SW480 (cell line): ENCODE measurements around the gene ZNF708.
A peak's percentile ranks its signal among the peaks of the same experiment; 100 is the strongest.
"Not testable (repeated sequence)": the region's sequence is repeated elsewhere in the genome, so short reads cannot be mapped to it uniquely, and the experiment has no call there.

Experiments
- DNase-seq: peaks from one replicate; pipeline ENCODE4 v3.0.0-alpha.2; 2016; ENCODE audit warnings: low spot score

The ZNF708 gene

GRCh38 chr19:21328885-21329605 is at the start of gene ZNF708:
TSS of gene ZNF708 (minus strand) at chr19:21329410. CDS start at chr19:21329212, 198 bp downstream.
- peak; percentile 84 for DNase-seq

- no peak for DNase-seq
Measured at GRCh38 chr19:21362291-21362690, 33.1 kb upstream of the ZNF708 start.

GRCh38 chr19:21358768-21359451 is 29.7 kb upstream of the ZNF708 start, which contains the start of gene ZNF738:
TSS of gene ZNF738 (plus strand) at chr19:21359000. CDS start at chr19:21359141, 141 bp downstream.
- DNase-seq = peak; percentile 68

DNA sequence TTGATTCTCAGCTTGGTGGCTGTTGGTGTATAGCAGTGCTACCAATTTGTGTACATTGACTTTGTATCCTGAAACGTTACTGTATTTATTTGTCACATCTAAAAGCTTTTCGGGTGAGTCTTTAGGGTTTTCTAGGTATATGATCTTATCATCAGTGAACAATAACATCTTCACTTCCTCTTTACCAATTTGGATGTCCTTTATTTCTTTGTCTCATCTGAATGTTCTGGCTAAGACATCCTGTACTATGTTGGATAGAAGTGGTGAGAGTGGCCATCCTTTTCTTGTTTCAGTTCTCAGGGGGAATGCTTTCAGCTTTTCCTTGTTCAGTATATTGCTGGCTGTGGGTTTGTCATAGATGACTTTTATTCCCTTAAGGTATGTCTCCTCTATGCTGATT is 23.6 kb upstream of the ZNF708 start:
- DNase-seq = no peak

GRCh38 chr19:21344841-21345240 is 15.6 kb upstream of the ZNF708 start:
- DNase-seq = not testable (repeated sequence)

- DNase-seq = no peak
Measured at GRCh38 chr19:21335721-21336120, 6.5 kb upstream of the ZNF708 start.

GRCh38 chr19:21328406-21328805 is 804 bp downstream of the ZNF708 start:
- DNase-seq = no peak

DNA sequence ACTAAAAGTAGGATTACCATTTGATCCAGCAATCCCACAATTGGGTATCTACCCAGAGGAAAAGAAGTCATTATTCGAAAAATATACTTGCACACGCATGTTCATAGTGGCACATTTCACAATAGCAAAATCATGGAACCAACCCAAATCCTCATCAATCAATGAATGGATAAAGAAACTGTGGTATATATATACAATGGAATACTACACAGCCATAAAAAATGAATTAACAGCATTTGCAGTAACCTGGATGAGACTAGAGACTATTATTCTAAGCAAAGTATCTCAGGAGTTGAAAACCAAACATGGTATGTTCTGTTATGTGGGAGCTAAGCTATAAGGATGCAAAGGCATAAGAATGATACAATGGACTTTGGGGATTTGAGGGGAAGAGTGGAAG is 3.0 kb downstream of the ZNF708 start:
- DNase-seq = no peak

GRCh38 chr19:21323000-21323399 is 6.2 kb downstream of the ZNF708 start:
- no peak for DNase-seq

GRCh38 chr19:21322528-21322927 is 6.7 kb downstream of the ZNF708 start:
- no peak for DNase-seq

GRCh38 chr19:21321996-21322395 is 7.2 kb downstream of the ZNF708 start:
- DNase-seq = no peak

DNA sequence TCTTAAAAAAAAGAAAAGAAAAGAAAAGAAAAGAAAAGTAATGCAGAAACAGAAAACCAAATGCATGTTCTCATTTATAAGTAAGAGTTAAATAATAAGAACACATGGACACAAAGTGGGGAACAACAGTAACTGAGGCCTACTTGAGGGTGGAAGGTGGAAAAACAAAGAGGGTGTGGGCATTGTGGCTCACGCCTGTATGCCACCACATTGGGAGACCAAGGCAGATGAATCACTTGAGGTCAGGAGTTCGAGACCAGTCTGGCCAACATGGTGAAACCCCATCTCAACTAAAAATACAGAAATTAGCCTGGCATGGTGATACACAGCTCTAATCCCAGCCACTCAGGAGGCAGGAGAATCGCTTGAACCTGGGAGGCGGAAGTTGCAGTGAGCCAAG is 8.1 kb downstream of the ZNF708 start:
- DNase-seq = no peak

GRCh38 chr19:21317821-21318220 is 11.4 kb downstream of the ZNF708 start:
- DNase-seq = no peak

DNA sequence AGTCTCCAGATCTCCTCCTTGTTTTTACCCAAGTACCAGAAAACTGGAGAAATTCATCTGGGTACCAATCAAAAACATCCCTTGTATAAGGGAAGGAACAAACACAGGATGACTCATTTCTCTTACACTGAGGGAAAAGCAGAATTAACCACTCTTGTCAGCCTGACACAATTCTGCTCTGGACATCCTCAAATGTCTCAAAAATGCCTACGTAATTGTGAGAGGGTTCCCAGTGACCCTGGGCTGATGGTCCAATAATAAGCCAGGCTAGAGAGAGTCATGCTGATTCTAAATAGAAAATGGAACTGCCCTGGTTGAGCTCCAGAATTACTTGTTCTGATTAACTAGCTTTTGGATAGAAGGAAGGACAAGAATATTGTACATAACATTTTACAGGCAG is 14.5 kb downstream of the ZNF708 start:
- no peak for DNase-seq

DNA sequence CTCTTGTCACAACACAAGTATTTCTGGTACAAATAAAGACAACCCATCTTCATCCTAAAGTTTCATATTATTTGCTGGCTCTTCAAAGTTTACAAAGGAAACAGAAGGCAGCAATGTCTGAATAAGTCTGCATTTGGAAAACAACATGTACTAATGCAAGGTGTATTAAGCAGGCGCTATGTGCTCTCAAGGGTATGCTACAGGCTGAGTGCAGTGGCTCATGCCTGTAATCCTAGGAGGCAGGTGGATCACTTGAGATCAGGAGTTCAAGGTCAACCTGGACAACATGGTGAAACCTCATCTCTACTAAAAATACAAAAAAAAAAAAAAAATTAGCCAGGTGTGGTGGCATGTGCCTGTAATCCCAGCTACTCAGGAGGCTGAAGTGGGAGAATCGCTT is 16.4 kb downstream of the ZNF708 start:
- DNase-seq = not testable (repeated sequence)

DNA sequence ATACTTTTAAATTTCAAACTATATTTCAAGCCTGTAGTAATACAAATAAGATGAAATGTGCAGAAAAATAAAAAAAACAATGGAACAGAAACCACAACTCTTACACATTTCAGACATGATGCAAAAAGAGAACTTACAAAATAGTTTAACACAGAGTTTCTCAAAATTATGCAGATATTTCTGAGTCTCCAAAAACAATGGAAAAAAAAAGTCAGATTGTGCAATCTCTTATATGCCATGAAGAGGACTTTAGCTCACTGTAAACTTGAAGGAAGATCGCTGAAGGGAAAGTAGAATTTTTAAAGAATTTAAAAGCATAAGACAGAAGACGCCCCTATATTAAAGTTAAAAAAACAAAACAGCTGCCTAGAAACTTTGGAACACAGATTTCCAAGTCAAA is 20.4 kb downstream of the ZNF708 start:
- no peak for DNase-seq

GRCh38 chr19:21306881-21307479 is 22.2 kb downstream of the ZNF708 start:
- not testable (repeated sequence) for DNase-seq

GRCh38 chr19:21293768-21294167 is 35.4 kb downstream of the ZNF708 start:
- DNase-seq = not testable (repeated sequence)

- no peak for DNase-seq
Measured at GRCh38 chr19:21269813-21270212, 59.4 kb downstream of the ZNF708 start.

DNA sequence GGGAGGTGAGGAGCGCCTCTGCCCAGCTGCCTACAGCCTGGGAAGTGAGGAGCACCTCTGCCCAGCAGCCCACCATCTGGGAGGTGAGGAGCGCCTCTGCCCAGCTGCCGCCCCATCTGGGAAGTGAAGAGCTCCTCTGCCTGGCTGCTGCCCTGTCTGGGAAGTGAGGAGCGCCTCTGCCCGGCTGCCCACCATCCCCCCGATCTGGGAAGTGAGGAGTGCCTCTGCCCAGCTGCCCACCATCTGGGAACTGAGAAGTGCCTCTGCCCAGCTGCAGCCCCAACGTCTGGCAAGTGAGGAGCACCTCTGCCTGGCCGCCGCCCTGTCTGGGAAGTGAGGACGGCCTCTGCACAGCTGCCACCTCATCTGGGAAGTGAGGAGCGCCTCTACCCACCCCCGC is 64.3 kb downstream of the ZNF708 start:
- no peak for DNase-seq

DNA sequence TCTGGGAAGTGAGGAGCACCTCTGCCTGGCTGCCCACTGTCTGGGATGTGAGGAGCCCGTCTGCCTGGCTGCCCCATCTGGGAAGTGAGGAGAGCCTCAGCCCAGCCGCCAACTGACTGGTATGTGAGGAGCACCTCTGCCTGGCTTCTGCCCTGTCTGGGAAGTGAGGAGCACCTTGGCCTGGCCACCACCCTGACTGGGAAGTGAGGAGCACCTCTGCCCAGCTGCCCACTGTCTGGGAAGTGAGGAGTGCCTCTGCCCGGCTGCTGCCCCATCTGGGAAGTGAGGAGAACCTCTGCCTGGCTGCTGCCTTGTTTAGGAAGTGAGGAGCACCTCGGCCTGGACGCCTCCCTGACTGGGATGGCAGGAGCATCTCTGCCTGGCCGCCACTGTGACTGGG is 64.8 kb downstream of the ZNF708 start:
- no peak for DNase-seq

DNA sequence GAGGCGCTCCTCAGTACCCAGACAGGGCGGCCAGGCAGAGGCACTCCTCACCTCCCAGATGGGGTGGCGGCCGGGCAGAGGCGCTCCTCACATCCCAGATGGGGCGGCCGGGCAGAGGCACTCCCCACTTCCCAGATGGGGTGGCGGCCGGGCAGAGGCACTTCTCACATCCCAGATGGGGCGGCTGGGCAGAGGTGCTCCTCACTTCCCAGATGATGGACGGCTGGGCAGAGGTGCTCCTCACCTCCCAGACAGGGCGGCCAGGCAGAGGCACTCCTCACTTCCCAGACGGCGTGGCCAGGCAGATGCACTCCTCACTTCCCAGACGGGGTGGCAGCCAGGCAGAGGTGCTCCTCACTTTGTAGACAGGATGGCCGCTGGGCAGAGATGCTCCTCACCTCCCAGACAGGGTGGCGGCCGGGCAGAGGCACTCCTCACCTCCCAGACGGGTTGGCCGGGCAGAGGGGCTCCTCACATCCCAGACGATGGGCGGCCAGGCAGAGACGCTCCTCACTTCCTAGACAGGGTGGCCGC is 68.3 kb downstream of the ZNF708 start:
- not testable (repeated sequence) for DNase-seq
